ENCODE data around the gene SFXN5. TPM values are rescaled to one million over a fixed set of nuclear protein-coding genes. Genes with fewer than 3 reads are reported as not detected.

SFXN5 gene
- total RNA-seq, 1 experiment from 2014 or later, result 13.8 TPM

- in situ Hi-C loops (cut with HindIII; ENCODE audit: low pct_unique_long_range_greater_than_20kb, low sequenced_read_pairs), result no loop called here
- DNase-seq (ENCODE audit: low read depth), result no peak
Measured at GRCh38 chr2:72927619-72928550, 143.6 kb downstream of the SFXN5 start.

- no peak for DNase-seq (ENCODE audit: low read depth)
- in situ Hi-C loops (cut with HindIII; ENCODE audit: low pct_unique_long_range_greater_than_20kb, low sequenced_read_pairs), result no loop called here
Measured at GRCh38 chr2:72926811-72927465, 144.6 kb downstream of the SFXN5 start.

GRCh38 chr2:72926368-72926767 lies 145.1 kb downstream of the SFXN5 start:
- in situ Hi-C loops (cut with HindIII; ENCODE audit: low pct_unique_long_range_greater_than_20kb, low sequenced_read_pairs), result no loop called here
- no peak for DNase-seq (ENCODE audit: low read depth)

- in situ Hi-C loops (cut with HindIII; ENCODE audit: low pct_unique_long_range_greater_than_20kb, low sequenced_read_pairs), result no loop called here
- no peak for DNase-seq (ENCODE audit: low read depth)
Measured at GRCh38 chr2:72925328-72925943, 146.1 kb downstream of the SFXN5 start.

- DNase-seq (ENCODE audit: low read depth), result no peak
- in situ Hi-C loops (cut with HindIII; ENCODE audit: low pct_unique_long_range_greater_than_20kb, low sequenced_read_pairs), result no loop called here
Measured at GRCh38 chr2:72924353-72925240, 146.9 kb downstream of the SFXN5 start.

GRCh38 chr2:72923833-72924352 lies 147.6 kb downstream of the SFXN5 start:
- DNase-seq (ENCODE audit: low read depth), result no peak
- in situ Hi-C loops (cut with HindIII; ENCODE audit: low pct_unique_long_range_greater_than_20kb, low sequenced_read_pairs), result no loop called here

- no peak for DNase-seq (ENCODE audit: low read depth)
- in situ Hi-C loops (cut with HindIII; ENCODE audit: low pct_unique_long_range_greater_than_20kb, low sequenced_read_pairs), result no loop called here
Measured at GRCh38 chr2:72921853-72922252, 149.7 kb downstream of the SFXN5 start.

- in situ Hi-C loops (cut with HindIII; ENCODE audit: low pct_unique_long_range_greater_than_20kb, low sequenced_read_pairs), result no loop called here
- no peak for DNase-seq (ENCODE audit: low read depth)
Measured at GRCh38 chr2:72921088-72921851, 150.2 kb downstream of the SFXN5 start.

GRCh38 chr2:72920318-72921087 lies 151.0 kb downstream of the SFXN5 start:
- in situ Hi-C loops (cut with HindIII; ENCODE audit: low pct_unique_long_range_greater_than_20kb, low sequenced_read_pairs), result no loop called here
- DNase-seq (ENCODE audit: low read depth), result no peak

GRCh38 chr2:72919414-72920317 lies 151.8 kb downstream of the SFXN5 start:
- in situ Hi-C loops (cut with HindIII; ENCODE audit: low pct_unique_long_range_greater_than_20kb, low sequenced_read_pairs), result no loop called here
- no peak for DNase-seq (ENCODE audit: low read depth)

- no peak for DNase-seq (ENCODE audit: low read depth)
- in situ Hi-C loops (cut with HindIII; ENCODE audit: low pct_unique_long_range_greater_than_20kb, low sequenced_read_pairs), result no loop called here
Measured at GRCh38 chr2:72917877-72918553, 153.5 kb downstream of the SFXN5 start.

GRCh38 chr2:72917138-72917876 lies 154.2 kb downstream of the SFXN5 start, which contains the start of gene EMX1:
Gene EMX1, plus strand, starts transcription at chr2:72917519. Its CDS starts 334 bp downstream, at chr2:72917853.
- in situ Hi-C loops (cut with HindIII; ENCODE audit: low pct_unique_long_range_greater_than_20kb, low sequenced_read_pairs), result no loop called here
- peak; percentile 67 for DNase-seq (ENCODE audit: low read depth)

- no peak for DNase-seq (ENCODE audit: low read depth)
- in situ Hi-C loops (cut with HindIII; ENCODE audit: low pct_unique_long_range_greater_than_20kb, low sequenced_read_pairs), result no loop called here
Measured at GRCh38 chr2:72916743-72917137, 154.8 kb downstream of the SFXN5 start.

GRCh38 chr2:72915907-72916742 lies 155.4 kb downstream of the SFXN5 start:
- peak; percentile 63 for DNase-seq (ENCODE audit: low read depth)
- in situ Hi-C loops (cut with HindIII; ENCODE audit: low pct_unique_long_range_greater_than_20kb, low sequenced_read_pairs), result no loop called here

Data from Caki2 (cell line).